Peyer's patch (tissue), 4 donors: Measurements from ENCODE around the gene FOXD2. TPM values are rescaled to one million over a fixed set of nuclear protein-coding genes. Genes with fewer than 3 reads are reported as not detected.

Source experiments
- DNase-seq, 3 donors: peaks; one replicate each; pipeline ENCODE4 v3.0.0-alpha.2; 2017 to 2019
- H3K27ac ChIP-seq, 4 donors: fragments of 200-600 bp; sonication (generic); one replicate each; pipeline ENCODE4 v1.5.1; 2016 to 2019
- H3K27me3 ChIP-seq, 2 donors: fragments of 200-600 bp; sonication (generic); one replicate each; pipeline ENCODE4 v1.5.1; 2019
- H3K36me3 ChIP-seq, 3 donors: fragments of 200-600 bp; sonication (generic); one replicate each; pipeline ENCODE4 v1.5.1; 2016 to 2019
- H3K4me1 ChIP-seq, 4 donors: fragments of 200-600 bp; sonication (generic); one replicate each; pipeline ENCODE4 v1.5.1; 2016 to 2019
- H3K4me3 ChIP-seq, 4 donors: fragments of 200-600 bp; sonication (generic); 1 replicate in 3 of 4; 2 replicates in 1 of 4; pipeline ENCODE4 v1.5.1; 2016 to 2019; ENCODE audit warnings: mild to moderate bottlenecking in 1 of 4
- H3K9me3 ChIP-seq, 4 donors: fragments of 200-600 bp; sonication (generic); one replicate each; pipeline ENCODE4 v1.5.1; 2016 to 2019; ENCODE audit warnings: mild to moderate bottlenecking in 1 of 4
- CTCF ChIP-seq, 6 experiments: fragments of 450-650 bp in 4 of 6; fragments of 200-600 bp in 2 of 6; sonication (generic) in 1 of 6; IDR thresholded peaks; one replicate each; pipeline ENCODE4 v1.5.1; 2017 to 2019; ENCODE audit warnings: antibody characterized with exemption in 6 of 6, mild to moderate bottlenecking in 3 of 6, moderate library complexity in 1 of 6
- POLR2A ChIP-seq, 2 donors: fragments of 450-650 bp; IDR thresholded peaks; one replicate each; pipeline ENCODE4 v1.5.1; 2017; ENCODE audit warnings: antibody characterized with exemption in 2 of 2, mild to moderate bottlenecking in 2 of 2, moderate library complexity in 2 of 2
- total RNA-seq, 4 donors: library from RNA; depleted of rRNA; stranded (reverse); fragments of >200 nt; gene quantifications; one replicate each; pipeline ENCODE4 v1.1.0, GENCODE V29; 2016

Gene FOXD2
- total RNA-seq, 4 donors from 2014 or later, result 1.1 to 1.5 (median 1.3) TPM; not detected in 1

GRCh38 chr1:47395433-47395832 lies 42.4 kb upstream of the FOXD2 start:
- H3K9me3 ChIP-seq, result no peaks in the 10 kb centered on the region
- H3K4me1 ChIP-seq, result no peaks in the 10 kb centered on the region
- no peak overlapping the region for H3K4me3 ChIP-seq
- TF ChIP-seq POLR2A (IDR thresholded peaks at IDR 0.05) (no peak), CTCF (IDR thresholded peaks at IDR 0.05) (no peak)
- H3K36me3 ChIP-seq, result no peaks in the 10 kb centered on the region
- no peak overlapping the region for H3K27ac ChIP-seq
- H3K27me3 ChIP-seq, result no peaks in the 10 kb centered on the region
- no peak for DNase-seq

DNA sequence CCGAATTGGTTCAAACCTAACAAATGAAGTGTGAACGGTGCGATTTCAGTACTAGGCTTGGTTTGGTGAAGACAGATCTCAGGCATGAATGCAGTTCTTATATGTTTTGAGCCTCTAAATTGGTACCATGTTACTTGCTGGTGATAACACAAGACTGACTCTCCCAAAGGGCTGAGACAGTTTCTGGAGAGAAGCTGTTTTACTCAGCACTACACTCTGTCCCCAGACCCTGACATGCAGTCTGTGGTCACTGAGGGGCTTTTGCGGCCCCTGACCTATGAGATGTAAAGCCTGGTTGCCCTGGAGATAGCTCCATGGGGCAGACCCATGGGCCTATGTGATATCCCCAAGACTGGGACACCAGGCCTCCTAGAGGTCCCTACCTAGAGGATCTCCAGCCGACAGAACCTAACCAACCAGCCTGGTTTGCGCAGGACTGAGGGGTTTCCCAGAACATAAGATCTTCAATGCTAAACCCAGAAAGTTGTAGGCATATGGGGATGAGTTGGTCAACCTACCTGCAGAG lies 41.1 kb upstream of the FOXD2 start:
- H3K9me3 ChIP-seq, result no peaks in the 10 kb centered on the region
- no peak for TF ChIP-seq CTCF (IDR thresholded peaks at IDR 0.05)
- TF ChIP-seq POLR2A (IDR thresholded peaks at IDR 0.05), result no peak
- no peaks in the 10 kb centered on the region for H3K36me3 ChIP-seq
- no peak overlapping the region for H3K4me3 ChIP-seq
- H3K27me3 ChIP-seq, result no peaks in the 10 kb centered on the region
- no peak for DNase-seq
- no peaks in the 10 kb centered on the region for H3K4me1 ChIP-seq
- no peak overlapping the region for H3K27ac ChIP-seq

GRCh38 chr1:47399138-47399845 lies 38.6 kb upstream of the FOXD2 start:
- TF ChIP-seq POLR2A (IDR thresholded peaks at IDR 0.05) (no peak), CTCF (IDR thresholded peaks at IDR 0.05) (no peak)
- H3K4me3 ChIP-seq, result no peak overlapping the region
- no peak for DNase-seq
- no peak overlapping the region for H3K27ac ChIP-seq
- no peaks in the 10 kb centered on the region for H3K4me1 ChIP-seq
- H3K9me3 ChIP-seq, result no peaks in the 10 kb centered on the region
- H3K27me3 ChIP-seq, result no peaks in the 10 kb centered on the region
- H3K36me3 ChIP-seq, result no peaks in the 10 kb centered on the region

- DNase-seq, result no peak
- no peaks in the 10 kb centered on the region for H3K27me3 ChIP-seq
- no peak overlapping the region for H3K4me3 ChIP-seq
- H3K4me1 ChIP-seq, result no peaks in the 10 kb centered on the region
- H3K36me3 ChIP-seq, result no peaks in the 10 kb centered on the region
- no peak overlapping the region for H3K27ac ChIP-seq
- TF ChIP-seq CTCF (IDR thresholded peaks at IDR 0.05), result no peak
- TF ChIP-seq POLR2A (IDR thresholded peaks at IDR 0.05), result no peak
- no peaks in the 10 kb centered on the region for H3K9me3 ChIP-seq
Observed at GRCh38 chr1:47399846-47400155, 38.0 kb upstream of the FOXD2 start.

- no peaks in the 10 kb centered on the region for H3K9me3 ChIP-seq
- DNase-seq, result no peak
- no peaks in the 10 kb centered on the region for H3K27me3 ChIP-seq
- no peaks in the 10 kb centered on the region for H3K4me1 ChIP-seq
- no peak overlapping the region for H3K27ac ChIP-seq
- no peak for TF ChIP-seq POLR2A (IDR thresholded peaks at IDR 0.05)
- TF ChIP-seq CTCF (IDR thresholded peaks at IDR 0.05), result no peak
- no peaks in the 10 kb centered on the region for H3K36me3 ChIP-seq
- no peak overlapping the region for H3K4me3 ChIP-seq
Observed at GRCh38 chr1:47401761-47402160, 36.1 kb upstream of the FOXD2 start.
